Adrenal gland (tissue), 5 donors: ENCODE data around the gene LPCAT2.

Experiments
- POLR2A ChIP-seq, 2 donors: fragments of 450-650 bp; IDR thresholded peaks; one replicate each; pipeline ENCODE4 v1.6.1; 2017; ENCODE audit warnings: antibody characterized with exemption in 2 of 2, mild to moderate bottlenecking in 2 of 2, moderate library complexity in 1 of 2
- TF ChIP-seq, protein P1 (sequence below), 6 experiments: fragments of 450-650 bp in 4 of 6; fragments of 200-600 bp in 2 of 6; sonication (generic) in 1 of 6; IDR thresholded peaks; 1 replicate in 5 of 6; 2 replicates in 1 of 6; pipeline versions ENCODE4 v1.5.1 to v1.8.0; 2016 to 2021; ENCODE audit warnings: antibody characterized with exemption in 6 of 6, mild to moderate bottlenecking in 2 of 6, moderate library complexity in 1 of 6
- donor health status: DM: no; HTN: no; CAD: no.

- TF ChIP-seq, protein P1, sequence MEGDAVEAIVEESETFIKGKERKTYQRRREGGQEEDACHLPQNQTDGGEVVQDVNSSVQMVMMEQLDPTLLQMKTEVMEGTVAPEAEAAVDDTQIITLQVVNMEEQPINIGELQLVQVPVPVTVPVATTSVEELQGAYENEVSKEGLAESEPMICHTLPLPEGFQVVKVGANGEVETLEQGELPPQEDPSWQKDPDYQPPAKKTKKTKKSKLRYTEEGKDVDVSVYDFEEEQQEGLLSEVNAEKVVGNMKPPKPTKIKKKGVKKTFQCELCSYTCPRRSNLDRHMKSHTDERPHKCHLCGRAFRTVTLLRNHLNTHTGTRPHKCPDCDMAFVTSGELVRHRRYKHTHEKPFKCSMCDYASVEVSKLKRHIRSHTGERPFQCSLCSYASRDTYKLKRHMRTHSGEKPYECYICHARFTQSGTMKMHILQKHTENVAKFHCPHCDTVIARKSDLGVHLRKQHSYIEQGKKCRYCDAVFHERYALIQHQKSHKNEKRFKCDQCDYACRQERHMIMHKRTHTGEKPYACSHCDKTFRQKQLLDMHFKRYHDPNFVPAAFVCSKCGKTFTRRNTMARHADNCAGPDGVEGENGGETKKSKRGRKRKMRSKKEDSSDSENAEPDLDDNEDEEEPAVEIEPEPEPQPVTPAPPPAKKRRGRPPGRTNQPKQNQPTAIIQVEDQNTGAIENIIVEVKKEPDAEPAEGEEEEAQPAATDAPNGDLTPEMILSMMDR (IDR thresholded peaks at IDR 0.05): no peak
- no peak for TF ChIP-seq POLR2A (IDR thresholded peaks at IDR 0.05)
Measured at GRCh38 chr16:55574811-55575210, 65.9 kb downstream of the LPCAT2 start.
